ENCODE data around the gene SPATA20.

The SPATA20 gene

DNA sequence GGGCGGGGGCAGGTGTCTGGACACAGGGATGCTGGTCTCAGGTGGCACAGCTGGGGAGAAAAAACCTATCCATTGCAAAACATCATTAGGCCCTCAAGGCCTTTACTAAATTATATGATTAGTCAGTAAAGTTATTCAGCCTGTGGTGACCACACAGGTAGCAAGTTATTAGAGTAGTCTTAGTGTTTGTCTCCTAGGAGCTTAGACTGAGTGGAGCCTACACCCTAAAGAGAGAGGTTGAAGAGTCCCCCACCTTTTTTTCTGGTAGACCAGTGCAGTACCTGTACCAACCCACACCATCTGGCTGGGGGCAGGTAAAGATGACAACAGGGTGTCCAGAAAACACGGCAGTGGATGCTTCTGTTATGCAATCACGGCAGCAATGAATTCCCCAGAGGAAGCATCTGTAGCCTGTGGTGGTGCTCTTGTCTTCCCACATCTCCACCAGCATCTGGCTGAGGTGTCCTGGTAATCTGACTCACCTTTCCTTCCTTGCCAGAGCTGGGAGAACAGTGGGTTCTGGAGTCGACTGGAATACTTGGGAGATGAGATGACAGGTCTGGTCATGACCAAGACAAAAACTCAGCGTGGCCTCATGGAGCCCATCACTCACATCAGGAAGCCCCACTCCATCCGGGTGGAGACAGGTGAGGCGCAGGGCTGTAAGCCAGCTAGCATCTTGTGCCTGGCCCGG is 27.7 kb upstream of the SPATA20 start:
- no peak for DNase-seq (ENCODE audit: low read depth in 2 of 2)

DNA sequence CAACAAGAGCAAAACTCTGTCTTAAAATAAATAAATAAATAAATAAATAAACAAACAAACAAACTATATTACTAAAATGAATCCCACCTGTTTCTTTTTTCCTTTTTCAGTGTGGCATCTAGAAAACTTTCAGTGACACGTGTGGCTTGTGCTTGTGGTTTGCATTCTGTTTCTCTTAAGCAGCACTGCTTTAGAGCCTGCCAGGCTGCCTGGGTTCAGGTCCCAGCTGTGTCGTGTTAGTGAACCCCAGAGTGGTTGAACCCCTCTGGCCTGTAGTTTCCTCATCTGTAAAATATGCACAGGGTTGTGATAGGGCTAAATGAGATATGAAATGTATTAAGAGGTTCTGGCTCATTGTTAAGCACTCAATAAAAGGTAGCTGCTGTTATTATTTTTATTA is 26.5 kb upstream of the SPATA20 start:
- DNase-seq (ENCODE audit: low read depth in 2 of 2) = no peak

DNA sequence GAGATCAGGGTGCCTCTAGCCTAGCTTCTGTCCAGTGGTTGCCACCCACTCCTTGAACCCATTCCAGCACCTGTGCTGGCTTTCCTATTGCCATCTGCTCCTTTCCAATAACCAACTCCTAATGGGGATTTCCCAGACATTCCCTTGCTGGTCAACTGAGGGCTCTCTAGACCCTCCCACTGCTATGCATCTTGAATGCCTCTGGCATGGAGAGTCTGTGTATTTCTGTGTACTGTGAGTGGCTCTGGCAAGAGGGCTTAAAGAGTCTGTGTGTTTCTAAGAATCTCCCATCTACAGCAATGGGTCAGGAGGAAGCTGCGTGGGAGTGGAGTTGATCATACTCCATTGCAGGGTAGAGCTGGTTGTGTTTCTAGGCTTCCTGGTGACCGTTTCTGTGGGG is 25.5 kb upstream of the SPATA20 start:
- DNase-seq (ENCODE audit: low read depth in 2 of 2) = no peak

DNA sequence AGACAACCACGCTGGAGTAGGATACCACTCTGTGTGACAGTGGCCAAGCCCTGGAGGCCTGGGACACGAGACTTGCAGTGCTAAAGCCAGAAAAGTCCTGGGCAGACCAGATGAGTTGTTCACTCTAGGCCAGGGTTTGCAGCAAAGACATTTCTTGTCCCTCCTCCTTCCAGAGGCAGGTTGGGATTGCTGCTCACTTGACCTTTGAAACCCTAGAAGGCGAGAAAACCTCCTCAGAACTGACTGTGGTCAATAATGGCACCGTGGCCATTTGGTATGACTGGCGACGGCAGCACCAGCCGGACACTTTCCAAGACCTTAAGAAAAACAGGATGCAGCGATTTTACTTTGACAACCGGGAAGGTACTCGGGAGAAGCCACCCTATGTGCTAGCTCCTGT is 24.2 kb upstream of the SPATA20 start:
- no peak for DNase-seq (ENCODE audit: low read depth in 2 of 2)

DNA sequence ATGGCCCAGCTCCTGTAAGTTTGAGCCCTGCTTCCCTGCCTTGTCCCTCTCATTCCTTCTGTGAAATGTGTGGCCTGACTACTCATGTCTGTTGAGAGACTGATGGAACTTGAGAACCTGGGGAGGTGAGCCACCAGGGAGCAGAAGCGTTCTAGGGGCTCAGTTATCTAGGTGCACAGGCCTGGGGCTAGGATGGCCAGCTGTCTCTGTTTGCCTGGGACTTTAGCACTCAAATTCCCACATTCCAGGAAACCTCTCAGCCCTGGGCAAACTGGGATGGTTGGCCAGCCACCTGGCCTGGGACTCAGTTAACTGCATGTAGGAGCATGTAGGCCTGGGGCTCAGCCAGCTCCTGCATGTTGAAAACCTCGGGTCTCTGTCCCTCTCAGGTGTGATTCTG is 23.8 kb upstream of the SPATA20 start:
- no peak for DNase-seq (ENCODE audit: low read depth in 2 of 2)

DNA sequence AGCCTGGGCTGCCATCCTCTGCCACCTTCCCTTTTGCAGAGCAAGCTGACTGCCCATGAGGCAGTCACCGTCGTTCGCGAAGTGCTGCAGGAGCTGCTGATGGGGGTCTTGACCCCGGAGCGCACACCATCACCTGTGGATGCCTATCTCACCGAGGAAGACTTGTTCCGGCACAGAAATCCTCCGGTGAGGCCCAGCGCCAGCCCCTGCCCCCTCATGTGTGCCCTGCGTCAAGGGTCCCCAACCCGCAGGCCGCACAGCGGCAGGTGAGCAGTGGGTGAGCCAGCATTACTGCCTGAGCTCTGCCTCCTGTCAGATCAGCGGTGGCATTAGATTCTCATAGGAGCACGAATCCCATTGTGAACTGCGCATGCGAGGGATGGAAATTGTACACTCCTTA is 22.1 kb upstream of the SPATA20 start:
- no peak for DNase-seq (ENCODE audit: low read depth in 2 of 2)

DNA sequence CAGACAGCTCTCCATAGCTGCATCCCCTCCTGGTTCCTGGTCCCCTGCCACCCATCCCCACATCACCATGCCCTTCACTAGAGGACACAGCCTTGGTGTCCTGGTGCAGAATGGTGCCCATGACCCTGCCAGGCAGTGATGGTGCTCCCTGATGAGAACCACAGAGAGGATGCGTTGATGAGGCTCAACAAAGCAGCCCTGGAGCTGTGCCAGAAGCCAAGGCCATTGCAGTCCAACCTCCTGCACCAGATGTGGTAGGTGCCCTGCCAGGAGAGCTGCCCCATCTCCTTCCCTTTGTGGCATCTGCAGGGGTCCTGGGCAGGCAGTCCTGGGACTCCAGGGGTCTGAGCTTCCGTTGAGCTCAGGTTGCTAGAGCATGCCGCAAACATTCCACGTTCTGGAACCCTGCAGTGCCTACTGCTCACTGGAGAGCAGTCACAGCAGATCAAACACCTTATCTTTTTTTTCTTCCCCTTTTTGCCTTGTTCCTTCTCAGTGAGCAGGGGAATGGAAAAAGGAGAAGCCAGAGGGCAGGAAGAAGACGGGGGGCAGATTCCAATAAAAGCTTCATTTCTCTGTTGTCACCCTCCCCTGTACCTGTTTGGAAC is 19.7 kb upstream of the SPATA20 start:
- no peak for DNase-seq (ENCODE audit: low read depth in 2 of 2)

DNA sequence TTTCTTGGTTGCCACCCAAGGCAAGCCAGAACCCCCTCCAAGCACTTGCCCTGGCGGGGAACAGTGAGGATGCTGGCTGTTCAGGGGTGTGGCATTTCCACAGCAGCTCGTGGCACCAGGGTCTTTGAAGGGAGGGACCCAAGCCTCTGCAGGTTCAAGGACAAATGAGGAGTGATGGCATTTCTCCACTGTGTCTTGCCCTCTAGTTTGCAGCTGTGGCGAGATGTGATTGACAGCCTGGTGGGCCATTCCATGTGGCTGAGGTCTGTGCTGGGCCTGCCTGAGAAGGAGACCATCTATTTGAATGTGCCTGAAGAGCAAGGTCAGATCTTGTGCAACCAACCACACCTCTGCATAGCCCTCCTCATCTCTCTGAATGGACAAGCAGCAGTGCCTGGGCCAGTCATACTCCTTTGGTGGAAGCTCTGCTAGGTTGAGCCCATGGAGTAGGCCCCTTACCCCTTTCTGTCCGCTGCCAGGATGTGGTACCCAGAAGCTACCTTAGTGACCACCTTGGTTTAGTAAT is 19.0 kb upstream of the SPATA20 start:
- DNase-seq (ENCODE audit: low read depth in 2 of 2) = no peak

DNA sequence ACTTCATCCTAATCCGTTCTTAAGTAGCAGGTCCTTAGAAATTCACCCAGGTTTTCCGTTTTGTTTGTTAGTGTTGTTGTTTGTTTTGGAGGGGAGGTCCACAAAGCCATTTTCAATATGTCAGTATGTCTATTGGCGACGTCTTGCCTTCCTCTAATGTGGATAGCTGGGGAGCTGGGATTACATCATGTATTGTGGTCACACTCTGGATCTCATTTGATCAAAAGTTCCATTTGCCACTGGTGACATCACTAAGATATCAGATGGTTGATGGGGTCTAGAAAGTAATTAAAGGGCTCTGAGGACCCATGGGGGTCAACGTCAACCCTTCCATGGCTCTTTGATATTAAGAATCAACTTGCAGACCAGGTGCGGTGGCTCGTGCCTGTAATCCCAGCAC is 17.1 kb upstream of the SPATA20 start:
- DNase-seq (ENCODE audit: low read depth in 2 of 2) = no peak

DNA sequence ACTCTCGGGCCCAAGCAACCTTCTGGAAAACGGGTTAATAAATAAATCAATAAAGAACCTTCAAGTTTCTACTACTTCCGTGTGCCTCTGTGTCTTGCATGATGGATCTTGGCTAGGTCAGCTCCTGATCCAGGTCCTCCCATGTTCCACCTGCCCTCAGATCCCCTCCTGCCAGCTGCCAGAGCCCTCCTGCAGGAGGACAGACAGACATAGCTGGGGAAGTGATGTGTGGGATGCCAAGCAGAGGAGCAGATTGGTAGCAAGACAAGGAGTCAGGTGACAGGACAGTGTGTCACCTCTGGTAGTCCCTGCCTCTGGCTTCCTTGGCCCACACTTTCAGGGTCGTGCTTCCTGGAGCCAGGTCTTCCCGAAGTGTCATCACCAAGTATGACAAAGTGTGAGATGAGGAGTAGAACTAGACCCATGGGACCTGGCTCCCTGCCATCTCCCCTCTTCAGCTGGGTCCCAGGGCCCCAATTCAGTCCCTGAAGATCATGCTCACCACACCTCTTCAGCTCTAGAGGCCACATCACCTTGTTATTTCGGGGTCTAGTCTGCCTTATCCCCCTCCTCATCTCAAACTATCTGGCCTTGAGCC is 15.4 kb upstream of the SPATA20 start:
- no peak for DNase-seq (ENCODE audit: low read depth in 2 of 2)

DNA sequence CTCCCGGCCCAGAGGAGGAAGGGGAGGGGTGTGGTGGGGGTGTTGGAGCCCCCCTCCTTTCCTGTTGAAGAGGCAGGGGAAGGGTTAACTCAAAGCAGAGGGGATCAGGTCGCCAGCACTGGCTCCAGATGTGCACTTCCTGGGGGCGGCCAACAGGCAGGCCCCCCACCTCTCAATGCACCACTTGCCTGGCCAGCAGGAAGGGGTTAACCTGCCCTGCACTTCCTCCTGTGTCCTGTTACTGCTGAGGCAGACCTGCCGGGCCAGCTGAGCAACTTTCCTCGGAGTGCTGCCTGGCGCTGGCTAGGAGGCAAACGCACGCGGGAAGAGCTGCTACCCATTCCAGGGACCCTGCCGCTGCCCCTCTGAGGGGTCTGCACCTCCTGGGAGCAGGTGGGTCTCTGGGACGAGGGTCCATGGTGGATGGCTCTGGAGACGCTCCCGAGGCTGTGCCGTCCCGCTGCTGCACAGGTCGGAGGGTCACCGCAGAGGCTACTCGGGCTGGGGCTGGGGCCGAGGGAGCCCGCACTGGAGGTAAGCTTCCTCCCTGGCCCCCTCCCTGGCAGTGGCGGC is 14.4 kb upstream of the SPATA20 start, which contains the start of gene EPN3:
TSS of gene EPN3 (plus strand) at position 284 of the 573 bp plus-strand sequence. CDS start 3,822 bp downstream, outside the sequence.
- DNase-seq (ENCODE audit: low read depth in 2 of 2) = no peak

DNA sequence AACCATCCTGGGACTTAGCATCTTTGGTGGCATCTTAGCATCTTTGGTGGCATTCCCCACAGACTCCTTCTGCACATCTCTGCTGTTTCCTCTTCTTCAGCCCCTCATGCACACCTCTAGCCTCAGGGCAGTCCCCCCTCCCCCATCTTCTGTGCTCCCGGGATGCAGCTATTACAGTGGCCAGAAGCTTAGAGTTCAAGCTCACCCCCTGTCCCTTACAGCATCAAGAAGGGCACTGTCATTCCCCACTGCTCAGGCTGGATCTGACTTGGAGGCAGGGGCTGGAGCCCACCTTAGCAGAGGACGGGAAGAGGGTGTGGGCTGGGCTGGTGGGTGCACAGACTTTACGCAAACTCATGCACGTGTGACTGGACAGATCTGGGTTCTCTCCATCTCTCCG is 13.8 kb upstream of the SPATA20 start:
- no peak for DNase-seq (ENCODE audit: low read depth in 2 of 2)

DNA sequence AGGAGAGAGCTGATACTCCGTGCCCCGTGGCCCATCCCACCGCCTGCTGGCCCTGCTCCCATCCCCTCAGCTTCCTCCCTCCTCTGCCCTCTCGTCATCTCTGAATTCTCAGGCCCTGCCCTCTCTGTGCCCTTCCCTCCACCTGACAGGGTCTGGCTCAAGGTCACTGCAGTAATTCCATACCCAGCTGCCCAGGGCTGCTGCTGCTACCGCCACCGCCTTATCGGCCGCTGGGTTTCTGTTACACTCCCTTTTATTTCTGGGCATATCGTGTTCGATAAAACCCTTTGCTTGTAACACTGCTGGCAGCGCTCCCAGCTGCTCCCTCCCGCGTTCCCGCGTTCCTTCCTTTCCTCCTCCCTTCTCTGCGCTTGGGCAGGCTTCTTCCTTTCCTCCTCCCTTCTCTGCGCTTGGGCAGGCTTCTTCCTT is 13.2 kb upstream of the SPATA20 start:
- peak; percentile 19 for DNase-seq (ENCODE audit: low read depth in 2 of 2)

DNA sequence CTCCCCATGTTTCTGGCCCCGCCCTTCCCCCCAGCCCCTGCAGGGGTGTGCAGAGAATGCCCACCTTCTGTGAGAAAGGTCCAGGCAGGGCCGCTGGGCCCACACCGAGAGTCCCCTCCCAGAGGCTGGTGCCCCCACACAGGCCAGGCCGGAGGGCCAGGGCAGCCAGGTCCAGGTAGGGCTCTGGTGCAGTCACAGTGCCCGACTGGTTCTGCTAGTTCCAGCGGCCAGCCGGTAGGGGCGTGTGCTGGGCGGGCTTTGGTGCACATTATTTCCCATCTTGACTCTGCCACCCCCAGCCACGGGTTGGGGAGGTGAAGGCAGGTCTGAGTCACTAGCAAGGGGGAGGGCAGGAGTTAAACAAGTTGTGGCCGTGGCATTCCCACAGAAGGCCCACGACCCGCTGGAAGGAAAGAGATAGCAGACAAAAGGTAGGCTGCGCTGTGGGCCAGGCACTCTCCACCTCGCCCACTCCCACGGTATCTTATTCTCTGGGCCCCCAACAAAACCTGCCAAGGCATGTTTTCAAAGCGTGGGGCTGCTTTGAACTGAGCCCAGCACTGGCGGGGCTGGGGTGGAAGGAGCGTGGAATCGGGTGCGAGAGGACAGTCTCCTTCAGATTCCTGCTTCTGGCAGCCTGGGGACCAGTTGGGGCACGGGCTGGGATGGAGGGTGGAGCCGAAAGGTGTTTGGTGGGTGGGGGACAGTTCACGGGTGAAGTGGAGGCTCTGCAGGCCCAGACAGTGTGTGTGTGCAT is 12.6 kb upstream of the SPATA20 start:
- no peak for DNase-seq (ENCODE audit: low read depth in 2 of 2)

DNA sequence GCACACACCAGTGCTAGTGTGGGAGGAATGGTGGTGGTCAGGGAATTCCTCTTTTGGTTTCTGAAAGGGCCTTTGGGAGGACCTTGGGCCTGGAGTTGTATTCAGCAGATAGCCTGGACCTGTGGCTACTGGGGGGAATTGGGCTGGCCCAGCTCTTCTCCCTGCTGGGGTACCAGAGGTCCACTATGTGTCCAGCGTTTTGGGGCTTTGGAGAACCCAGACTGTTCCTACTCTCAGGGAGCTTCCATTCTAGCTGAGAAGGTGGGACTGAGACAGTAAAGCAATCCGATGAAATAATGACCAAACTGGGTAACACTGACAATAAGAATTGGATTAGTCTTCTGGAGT is 12.0 kb upstream of the SPATA20 start:
- DNase-seq (ENCODE audit: low read depth in 2 of 2) = no peak

DNA sequence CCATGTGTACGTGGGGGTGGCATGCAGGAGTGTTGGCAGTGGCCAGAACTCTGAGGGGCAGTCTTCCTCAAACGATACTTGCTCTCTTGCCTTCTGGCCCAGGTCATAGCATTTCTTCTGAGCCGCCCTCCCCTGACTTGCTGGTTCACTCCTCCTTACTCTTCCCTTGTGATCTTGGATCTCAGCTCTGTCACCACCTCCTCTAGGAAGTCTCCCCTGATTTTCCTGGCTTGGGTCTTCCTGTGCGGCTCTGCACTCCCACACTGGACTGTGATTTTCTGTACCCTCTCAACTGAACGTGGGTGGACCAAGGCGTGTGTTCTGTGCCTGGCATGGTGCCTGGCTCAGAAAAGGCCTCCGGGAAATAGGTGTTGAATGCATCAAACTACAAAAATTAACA is 11.6 kb upstream of the SPATA20 start:
- DNase-seq (ENCODE audit: low read depth in 2 of 2) = no peak

DNA sequence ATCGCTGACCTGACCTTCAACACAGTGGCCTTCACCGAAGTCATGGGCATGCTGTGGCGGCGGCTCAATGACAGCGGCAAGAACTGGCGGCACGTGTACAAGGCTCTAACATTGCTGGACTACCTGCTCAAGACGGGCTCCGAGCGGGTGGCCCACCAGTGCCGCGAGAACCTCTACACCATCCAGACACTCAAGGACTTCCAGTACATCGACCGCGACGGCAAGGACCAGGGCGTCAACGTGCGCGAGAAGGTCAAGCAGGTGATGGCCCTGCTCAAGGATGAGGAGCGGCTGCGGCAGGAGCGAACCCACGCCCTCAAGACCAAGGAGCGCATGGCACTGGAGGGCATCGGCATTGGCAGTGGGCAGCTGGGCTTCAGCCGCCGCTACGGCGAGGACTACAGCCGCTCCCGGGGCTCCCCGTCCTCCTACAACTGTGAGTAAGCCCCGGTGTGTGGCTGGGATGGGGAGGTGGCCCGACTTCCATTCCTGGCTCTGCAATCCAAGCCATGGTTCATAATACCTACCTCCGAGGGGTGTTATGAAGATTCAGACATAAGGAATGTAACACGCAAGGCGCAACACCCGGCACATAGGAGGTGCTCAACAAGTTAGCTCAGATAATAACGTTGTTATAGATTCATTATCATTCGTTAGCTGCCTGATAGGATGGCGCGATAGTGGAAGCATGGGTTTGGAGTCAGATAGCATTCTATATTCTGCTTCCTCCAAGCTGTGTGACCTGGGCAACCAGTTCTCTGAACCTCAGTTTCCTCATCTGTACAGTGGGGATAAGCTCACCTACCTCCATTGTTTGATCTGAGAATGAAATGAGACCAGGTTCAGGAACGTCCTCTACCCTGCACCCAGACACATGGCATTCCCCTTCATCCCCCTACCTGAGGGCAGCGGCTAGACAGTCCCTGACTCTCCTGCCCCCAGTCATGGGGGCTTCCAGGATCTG is 10.0 kb upstream of the SPATA20 start:
- DNase-seq (ENCODE audit: low read depth in 2 of 2) = no peak

DNA sequence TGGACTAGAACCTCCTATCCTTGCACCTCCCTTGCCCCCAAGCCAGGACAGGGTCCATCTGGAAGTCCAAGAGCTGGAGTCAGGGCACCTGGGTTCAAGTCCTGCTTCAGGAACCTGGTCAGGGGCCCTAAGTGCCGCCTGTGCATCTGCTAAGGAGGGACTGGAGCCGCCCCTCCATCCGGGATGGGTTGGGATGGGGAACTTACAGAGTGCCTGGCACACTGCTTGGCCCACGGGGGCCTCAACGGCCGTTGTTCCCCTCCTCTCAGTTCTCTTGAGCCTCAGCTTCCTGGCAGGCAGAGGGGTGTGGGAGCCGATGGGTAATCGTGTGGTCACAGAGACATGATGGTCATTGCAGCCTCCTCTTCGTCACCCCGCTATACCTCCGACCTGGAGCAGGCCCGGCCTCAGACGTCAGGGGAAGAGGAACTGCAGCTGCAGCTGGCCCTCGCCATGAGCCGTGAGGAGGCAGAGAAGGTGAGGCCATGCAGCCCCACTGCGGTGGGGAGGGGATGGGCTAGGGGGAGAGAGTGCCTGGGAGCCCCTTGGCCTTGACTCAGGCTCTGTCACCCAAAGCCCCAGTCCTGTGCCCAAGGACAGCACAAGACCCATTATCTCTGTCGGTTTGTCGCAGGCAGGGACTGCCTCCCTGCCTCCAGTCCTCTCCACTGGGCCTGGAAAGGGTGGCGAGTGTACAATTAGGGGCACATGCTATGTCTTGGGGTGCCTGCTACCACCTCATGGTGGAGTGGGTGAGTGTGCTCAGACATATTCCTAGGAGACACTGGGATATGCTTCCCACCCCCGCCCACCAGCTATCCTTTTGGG is 9.0 kb upstream of the SPATA20 start:
- DNase-seq (ENCODE audit: low read depth in 2 of 2) = no peak

DNA sequence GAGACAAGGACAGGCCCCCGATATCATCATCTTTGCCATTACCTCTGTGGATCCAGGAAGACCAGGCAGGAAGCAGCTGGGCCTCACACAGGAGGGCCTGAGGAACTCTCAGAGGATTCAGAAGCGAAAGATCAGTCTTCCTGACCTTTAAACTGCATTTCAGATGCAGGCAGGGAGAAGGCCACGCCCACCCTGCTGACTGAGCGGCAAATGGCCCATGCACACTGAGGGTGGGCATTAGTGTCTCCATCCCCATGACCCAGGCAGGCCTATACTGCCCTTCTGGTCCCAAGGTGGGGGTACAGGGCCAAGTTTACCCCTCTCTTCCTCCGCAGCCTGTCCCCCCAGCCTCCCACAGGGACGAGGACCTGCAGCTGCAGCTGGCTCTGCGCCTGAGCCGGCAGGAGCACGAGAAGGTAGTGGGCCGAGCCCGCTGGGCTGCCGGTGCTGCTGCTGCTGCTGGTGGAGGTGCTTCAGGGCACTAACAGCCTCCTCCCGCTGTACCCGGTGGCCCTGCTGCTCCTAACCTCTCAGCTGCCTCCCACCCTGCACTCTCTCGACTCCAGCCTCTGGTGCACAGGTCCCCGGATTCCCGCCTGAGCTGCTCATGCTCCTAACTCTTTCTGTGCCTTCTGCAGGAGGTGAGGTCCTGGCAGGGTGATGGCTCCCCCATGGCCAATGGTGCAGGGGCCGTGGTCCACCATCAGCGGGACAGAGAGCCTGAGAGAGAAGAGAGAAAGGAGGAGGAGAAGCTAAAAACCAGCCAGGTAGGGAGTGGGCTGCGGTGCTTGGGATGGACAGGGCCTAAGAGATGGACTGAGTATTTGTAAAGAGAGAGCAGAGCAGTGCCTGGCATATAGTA is 8.2 kb upstream of the SPATA20 start:
- no peak for DNase-seq (ENCODE audit: low read depth in 2 of 2)

All from fibroblast of skin of left biceps (primary cell).